DMS79 (cell line): Measurements from ENCODE around the gene LPP.

ENCODE experiments used
- DNase-seq: peaks from one replicate; lab custom pipeline; 2025; lab: John Stamatoyannopoulos, UW

LPP gene

DNA sequence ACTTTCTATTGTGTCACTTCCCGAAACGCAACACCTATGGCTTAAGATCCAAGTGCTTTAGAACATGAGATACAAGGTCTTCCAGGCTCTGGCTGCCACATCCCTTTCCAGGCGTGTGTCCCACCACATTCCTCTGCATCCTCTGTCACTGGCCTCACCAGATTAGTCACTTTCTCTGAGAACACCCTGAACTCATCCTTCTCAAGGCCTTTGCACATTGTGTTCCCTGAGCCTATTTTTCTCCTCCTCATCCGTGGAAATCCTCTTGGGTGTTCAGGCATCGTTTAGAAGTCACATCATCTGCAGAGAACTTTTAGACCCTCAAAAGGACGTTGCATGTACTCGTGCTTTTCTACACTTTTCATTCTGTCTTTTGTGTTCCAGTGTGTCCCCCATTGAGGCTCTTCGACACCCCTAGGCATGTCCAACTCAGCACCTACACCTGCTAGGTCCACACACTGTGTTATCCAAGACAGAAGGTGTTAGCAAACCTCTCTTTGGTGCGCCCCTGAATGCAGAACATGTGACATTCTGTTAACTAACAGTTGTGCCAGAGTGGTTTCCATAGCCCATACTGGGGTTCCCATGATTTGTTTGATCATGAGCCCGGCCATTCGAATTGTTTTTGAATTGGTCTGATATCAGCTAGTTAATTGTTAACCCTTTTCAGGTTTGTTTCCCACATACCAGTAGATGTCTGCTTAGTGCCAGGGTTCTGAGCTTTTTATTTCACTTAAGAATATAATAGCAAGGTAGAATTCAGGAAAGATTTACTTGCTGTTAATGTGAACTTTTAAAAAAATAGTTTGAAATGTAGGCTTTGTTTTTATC is 67.2 kb downstream of the LPP start:
- DNase-seq, result no peak

DNA sequence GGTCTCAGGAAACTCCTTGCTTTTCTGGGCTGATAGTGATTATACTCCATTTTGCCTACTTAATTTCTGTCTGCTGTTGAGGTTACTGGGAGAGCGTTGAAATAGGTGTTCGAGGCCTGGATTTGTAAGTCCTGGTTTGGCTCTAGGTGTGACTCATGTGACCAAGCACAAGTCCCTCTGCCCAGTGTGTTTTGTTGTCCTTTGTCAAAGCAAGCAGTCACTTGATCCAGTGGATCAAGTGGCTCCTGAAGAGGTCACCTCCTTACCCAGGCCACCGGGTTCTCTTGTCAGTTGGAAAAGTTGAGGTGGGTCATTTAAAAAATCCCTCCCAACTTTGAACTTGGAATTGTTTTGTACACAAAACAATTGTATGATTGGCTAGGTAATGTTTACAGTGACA is 70.0 kb downstream of the LPP start:
- no peak for DNase-seq

DNA sequence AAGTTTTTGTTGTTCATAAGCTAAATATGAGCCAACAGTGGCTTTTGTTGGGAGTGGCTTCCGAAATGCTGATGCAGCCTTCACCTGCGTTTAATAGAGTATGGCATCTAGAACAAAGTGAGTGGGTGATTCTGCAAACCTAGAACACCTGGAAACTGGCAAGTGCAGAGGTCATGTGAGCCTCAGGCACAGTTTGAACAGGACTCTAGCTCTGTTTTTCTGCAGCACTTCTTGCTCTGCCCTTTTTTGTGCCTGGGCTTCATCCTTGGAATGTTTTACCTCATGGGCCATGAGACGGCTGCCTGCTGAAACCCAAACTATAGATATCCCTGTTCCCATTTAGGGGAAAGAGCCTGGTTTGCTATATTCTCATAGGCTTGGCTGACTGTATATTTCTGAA is 73.5 kb downstream of the LPP start:
- no peak for DNase-seq

DNA sequence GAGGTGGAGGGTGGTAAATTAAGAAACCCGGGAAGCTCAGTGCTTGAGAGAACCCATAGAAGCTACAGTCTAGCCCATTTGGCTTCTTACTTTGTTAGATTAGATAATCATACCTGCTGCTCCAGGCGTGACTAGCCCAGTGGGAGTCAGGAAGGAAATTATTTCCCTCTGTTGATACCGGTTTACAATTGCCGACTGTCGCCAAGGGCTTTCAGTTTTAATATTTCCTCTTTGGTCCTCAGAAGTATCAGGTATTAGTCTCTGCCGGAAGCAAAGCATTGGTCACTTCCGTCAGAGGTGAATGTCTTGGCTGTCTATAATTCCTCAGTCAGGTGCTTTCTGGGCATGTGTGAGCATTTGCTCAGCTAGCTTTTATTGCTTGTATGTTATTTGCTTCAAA is 75.2 kb downstream of the LPP start:
- no peak for DNase-seq

DNA sequence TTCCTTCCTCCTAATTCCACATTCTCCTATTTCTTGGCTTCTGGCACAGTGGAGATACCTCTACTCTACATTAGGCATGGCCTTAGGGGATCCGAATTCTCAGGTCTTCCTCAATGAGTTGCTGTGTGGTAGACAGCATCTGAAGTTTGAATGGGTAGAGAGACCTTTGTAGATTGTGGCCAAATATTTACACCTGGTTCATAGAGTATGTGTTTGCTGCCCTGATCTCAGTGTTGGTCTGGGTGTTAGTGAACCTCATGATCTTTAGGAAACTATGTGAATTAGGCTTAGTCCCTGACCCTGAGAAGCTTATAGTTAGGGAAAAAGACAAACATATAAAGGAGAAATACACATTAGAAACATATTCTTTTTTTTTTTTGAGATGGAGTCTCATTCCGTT is 75.8 kb downstream of the LPP start:
- no peak for DNase-seq

DNA sequence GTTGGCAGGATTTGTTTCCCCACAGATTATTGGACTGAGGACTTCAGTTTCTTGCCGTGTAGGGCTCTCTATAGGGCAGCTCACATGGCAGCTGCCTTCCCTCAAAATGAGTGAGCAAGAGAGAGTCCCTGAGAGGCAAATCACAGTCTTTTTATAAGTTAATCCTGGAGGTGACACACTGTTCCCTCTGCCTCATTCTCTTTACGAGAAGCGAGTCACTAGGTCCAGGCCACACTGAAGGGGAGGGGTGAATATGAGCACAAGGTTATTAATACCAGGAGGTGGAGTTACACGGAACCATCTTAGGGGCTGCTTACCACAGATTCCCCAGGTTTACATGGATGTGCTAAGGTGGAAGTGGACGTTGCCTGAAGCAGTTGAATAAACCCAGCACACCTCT is 77.0 kb downstream of the LPP start:
- DNase-seq, result no peak

DNA sequence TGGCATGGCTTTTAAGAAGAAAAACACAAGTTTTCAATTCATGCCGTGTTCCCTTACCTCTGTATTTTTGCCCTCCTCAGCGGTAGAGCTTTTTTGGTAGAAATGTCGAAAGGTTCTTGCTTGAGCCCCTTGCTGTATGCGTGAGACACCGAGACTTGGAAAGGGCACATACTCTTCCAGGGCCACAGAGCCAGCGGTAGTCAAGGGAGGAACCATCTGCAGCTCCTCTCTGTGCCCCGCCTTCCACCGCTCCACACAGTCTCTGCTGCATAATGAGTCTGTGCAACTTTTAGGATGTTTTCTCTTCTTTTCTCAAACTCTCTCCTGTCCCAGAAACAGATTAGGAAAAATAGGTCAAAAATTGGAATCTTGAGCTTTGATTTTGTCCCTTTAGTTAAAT is 77.5 kb downstream of the LPP start:
- DNase-seq, result no peak

DNA sequence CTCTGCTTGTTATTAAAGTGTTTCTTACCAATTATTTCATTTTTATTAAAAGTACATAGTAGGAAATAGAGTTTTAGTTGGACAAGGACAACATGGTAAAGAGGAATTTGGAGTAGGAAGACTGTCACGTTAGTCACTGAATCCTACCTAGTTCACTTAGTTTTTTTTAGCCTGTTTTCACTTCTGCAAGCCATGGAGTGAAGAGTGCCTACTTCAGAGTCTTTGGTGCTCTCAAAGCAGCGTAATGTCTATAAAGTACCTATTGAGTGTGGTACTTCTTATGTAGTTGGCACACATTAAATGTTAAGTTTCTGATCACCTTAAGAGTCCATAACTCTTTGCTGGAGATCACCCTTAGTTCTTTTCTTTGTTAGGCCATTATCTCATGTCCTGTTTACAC is 78.7 kb downstream of the LPP start:
- DNase-seq, result peak; percentile 91

DNA sequence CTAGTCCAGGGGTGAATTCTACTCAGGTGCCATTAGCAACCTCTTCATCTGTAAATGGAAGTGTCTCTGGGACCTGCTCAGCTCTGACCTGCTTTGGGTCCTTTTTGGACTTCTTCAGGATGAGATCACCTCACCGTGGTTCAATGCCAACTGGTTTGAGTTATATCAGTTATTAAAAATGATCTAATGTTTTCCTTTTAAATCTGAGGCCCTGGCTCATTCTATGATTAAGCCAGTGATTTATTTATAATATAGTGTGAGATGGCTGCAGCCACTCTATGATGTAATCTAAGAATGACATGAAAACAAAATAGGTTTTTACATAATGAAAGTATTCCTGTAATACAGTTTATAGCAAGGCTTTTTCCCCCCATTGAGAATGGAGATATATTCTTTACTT is 79.4 kb downstream of the LPP start:
- DNase-seq, result no peak

DNA sequence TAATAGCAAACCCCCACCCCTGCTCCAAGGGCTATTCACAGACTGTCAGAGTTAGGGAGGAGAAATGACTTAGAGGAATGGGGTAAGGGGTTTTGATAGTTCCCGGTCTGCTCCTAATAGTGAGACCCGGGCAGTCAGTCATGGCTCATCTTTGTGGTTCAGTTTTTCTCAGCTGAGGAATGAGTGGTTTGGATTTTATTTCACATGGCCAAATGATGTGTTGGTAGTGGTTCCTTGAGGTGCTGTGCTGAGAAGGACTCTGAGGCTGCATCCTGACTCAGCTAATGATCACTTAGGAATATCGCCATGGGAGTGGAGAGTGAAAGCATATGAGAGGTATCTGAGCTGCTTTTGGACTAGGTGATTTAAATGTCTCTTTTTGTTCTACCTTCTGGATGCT is 80.2 kb downstream of the LPP start:
- DNase-seq, result no peak

DNA sequence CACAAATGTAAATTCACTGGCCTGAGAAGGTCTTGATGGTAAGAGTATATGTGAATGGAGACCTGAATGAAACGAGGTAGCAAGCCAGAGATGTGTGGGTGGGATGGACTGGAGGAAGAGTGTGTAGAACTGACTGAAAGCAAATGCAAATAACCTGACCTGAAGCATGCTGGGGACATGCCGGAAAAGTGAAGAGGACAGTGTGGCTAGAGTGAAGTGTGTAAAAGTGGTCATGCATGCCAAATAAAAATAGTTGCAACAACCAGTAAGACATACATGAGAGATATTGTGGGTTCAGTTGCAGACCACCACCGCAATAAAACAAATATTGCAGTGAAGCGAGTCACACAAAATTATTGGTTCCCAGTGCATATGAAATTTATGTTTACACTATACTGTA is 82.3 kb downstream of the LPP start:
- DNase-seq, result no peak

DNA sequence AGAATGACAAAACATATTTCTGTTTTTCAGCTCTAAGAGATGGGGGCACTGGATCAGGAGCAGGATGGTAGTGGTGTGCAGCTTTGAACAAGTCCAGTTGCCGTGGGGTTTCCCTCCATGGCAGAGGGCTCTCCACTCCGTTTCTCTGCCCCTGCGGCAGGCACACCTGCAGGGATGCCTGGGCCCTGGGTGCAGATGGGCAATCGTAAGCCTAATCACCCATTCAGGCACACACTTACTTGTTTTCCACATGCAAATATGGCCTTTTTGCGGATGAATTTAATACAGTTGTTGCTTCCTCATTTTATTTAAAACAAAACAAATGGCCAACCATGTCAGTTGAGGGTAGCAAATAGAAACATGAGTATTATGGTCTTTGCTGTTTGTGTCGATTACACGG is 85.1 kb downstream of the LPP start:
- DNase-seq, result no peak

DNA sequence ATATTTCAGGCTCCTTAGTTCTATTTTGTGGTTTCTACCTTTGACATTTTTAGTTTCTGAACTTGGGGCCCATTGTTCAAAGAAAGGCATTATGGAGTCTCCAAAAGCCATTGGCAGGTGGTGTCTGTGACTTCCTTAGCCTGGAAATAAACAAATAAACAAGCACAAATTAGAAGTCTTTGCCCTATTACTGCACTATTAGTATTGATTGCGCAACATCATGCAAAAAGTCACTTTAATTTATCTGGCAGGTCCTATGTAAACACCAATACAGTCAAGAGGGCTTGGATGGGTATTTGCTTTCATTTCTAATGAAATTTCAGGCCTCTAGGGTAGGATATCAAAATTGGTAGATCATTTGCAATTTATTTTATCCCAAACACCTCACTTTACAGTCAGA is 85.6 kb downstream of the LPP start:
- no peak for DNase-seq

DNA sequence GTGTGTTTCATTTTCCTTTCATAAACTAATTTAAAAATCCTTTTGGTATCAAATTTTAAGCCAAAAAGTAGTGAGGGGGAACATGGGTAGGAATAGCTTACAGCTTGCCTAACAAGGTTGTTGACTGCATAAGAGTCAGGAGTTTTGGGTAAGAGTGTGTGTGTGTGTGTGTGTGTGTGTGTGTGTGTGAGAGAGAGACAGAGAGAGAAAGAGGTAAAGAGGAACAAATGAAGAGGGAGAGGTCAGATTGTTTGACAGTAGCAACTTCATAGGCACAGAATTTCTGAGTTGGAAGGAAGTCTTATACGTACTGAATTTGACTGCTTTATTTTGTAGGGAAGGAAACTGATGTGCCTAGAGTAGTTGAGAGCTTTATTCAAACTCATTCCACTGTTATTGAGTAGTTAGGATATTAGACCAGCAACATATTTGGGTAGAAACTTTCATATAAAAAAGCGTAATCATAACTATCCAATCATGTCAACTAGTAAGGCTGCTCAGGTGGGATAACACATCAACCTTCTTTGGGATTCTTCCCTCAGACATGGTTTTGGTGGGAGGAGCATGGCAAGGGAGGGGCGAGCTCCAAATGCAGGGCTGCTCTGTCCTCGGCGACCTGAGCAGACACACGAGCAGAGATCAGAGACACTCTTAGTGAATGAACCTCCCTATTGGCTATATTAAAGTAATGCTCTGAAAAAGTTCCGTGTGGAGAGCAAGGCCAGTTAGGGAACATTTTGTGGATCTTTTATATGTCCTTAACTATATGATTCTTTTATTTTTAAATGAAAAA is 86.4 kb downstream of the LPP start:
- DNase-seq, result no peak

DNA sequence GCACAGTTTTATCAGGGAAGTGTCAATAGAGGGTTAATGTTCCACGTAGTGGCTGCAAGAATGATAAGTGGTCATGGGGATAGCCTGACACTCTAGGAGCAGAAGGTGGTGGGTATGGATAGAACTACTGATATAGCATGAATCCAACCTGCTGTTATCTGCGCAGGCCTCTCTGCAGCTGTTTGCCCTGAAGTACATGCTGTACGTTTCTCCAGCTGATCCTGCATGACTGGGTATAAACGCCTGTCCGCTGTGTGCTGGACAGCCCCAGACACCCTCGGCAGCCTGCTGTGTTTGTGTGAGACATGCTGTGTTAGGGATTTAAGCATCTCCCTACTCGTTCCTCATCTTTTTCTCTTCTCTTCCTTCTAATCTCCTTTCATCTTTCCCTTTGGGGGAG is 87.1 kb downstream of the LPP start:
- DNase-seq, result no peak

DNA sequence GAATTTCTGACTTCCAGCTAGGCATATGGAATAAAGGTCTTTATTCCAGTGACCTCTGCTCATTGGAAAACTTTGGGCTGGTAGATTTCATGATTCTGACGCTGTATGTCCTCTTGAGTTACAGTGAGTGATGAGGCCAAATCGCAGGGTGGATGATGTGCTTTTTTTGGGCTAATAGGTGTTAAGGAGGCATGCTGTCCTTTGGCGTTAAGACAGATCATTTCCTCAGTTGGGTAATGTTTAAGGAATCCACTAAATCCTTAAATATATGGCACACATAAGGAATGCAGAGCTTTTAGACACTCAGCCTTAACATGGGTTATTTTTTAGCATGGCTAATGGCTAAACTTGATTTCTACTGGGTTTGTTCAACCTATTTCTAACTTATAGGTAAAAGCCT is 87.9 kb downstream of the LPP start:
- DNase-seq, result no peak

DNA sequence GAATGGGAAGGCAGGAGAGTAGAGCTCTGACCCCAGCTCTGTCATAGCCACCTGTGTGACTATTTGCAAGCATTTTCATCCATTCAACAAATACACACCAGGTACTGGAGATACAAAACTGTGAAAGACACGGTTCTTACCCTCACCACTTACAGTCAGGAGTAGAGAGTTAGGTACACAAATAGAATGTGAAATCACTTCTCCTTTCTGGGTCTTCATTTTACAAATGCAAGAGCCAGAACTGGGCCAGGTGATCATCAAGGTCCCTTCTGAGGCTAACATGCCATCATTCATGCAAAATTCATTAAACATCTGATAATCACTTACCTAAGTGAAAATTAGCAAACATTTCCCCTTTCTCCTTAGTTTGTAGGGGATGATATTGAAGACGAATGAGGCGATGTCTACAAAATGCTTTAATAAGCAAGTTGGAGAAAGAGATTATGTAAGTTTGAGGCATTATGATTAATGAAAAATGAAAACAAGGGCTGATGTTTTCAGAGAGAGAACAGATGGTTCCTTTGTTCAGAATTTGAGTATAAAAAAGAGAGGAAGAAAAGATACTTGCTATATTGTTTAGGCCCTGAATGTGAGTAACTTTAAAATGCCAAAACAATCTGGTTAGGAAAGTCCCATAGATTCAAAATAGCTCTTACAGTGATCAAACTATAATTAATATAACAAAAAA is 88.6 kb downstream of the LPP start:
- DNase-seq, result no peak

DNA sequence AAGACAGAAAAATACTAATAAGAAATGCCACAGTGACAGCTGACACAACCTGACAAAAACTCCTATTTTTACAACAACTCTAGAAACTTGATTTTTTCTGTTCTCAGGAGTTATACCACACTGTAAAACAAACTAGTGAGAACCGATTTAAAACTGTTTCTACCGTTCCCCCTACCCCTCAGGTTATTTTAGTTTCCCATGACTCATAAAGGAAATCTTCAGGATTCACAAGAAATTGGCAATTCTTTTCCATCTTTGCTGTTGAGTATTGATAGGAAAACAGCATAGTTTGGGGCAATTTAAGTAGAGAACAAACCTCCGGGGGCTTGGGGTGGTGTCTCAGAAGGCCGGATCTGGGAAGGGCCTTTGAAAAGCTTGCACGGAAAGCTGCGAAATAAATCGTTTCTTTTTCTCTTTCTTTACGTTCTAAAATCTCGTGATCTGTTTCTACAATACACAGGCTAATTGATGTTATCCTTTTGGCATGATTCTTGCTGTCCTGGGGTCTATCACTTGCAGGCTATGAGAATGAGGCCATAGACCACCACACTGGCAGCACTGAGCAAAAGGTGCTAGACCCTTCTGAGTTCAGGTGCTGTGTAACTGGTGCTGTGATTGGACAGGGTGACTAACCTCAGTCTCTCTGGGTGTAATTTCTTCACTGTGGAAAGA is 89.3 kb downstream of the LPP start:
- DNase-seq, result no peak

DNA sequence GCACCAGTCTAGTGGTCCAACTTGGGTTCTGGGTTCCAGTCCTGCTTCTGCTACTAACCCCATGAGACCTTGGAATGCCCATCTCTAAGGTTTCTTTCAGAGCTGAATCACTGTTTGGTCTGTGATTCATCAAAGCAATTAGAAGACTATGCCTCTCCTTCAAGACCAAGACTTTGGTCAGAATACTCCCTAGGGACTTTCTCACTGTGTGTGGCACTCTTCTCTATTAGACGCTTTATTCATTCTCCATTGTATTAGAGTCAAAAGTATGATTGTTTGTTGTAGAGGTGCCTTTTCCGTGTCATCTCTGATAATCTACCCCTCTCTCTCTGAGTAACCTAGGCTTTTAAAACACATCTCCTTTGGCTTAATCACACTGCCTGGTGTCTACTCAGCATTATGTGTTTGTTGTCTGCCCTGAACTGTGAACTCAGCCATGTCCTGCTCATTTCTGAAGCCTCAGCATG is 90.5 kb downstream of the LPP start:
- DNase-seq, result no peak

DNA sequence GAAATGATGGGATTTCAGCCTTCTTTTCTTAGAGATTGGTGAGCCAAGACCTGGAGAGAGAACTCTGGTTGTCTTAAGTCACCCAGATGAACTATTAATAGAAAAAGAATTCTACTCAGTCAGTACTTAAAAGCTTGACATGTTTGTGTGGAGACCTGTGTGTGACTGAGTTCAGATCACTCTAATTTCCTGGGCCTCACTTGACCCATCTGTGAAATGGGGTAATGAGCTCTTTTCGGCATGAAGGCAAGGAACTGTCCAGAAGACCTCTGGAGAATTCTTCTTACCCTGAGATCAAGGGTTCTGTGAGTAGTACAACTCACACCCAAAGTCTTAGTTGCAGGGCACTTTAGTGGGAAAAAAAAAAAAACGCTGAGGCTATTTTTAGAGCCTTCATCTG is 92.9 kb downstream of the LPP start:
- DNase-seq, result no peak

DNA sequence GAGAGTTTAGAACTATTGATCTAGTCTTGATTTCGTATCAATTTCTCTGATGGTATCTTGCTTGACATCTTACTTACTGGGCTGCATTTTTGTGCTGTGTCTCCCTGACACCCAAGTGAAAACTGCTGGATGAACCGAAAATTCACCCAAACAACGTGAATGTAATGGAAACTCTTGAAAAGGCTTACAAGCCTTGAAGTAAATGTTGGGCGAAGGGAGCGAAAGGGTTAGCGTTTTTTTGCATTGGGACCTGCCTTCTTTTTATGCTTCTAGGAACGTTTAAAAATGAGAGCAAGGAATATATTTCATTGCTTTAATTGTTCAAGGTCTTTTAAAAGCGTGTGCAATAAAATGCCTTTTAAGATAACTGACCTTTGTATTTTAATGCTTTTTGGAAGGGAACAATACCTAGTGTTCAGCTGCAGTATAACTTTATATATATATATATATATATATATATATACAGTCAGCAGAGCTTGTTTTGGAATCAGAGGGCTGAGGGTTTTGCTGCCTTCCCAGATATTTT is 94.1 kb downstream of the LPP start:
- no peak for DNase-seq

DNA sequence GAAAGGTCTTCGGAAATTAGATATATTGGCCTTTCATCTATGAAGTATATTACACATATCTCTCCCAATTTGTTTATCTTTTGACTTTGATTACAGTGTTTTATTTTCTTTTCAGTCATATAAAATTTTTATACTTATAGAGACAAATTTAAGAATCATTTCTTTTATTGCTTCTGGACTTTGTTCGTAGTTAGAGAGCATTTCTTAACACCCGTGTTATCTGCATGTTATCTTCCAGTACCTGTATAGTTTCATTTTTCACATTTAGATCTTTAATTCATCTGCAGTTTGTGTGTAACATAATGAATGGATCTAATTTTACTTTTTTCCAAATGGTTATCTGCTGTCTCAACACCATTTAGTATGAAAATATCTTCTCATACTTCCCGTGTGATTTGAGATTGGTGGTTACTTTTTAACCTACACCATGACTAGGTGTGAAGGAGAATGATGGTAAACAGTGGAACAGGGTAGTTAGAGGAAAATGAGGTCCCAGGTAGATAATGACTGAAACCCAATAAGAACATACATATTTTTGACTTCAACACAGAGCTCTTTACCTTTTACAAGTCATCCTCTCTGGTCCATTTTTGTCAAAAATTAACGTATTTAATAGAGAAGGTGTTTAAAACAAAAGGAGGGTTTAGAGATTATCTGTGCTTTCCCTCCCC is 99.3 kb downstream of the LPP start:
- no peak for DNase-seq
